ENCODE data around the gene CLCN3.
"Not testable (repeated sequence)": the region's sequence is repeated elsewhere in the genome, so short reads cannot be mapped to it uniquely, and the experiment has no call there.

Gene CLCN3

DNA sequence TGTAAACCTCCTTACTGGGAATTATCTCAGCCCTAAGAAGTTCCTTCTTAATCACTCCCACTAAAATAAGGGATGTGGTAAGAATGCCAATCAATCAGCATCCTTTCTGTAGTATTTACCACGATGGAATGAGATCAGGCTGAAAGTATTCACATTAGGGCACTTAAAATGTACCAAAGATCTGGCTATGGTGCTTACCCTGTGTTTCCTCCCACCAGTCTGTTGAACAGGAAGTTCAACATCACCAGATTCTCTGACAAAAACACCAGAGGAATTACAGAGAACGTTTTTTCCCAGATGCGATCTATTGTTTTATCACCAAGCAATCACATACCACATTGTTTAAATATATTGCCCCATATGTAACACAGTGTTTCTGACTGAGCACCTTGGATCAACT, 2.1 kb upstream of the CLCN3 start:
- no peak overlapping the region for H3K4me3 ChIP-seq (ENCODE audit: low read depth, low read length)
- TF ChIP-seq CTCF (IDR thresholded peaks at IDR 0.05; ENCODE audit: borderline replicate concordance, insufficient read depth, low read depth, low read length), result no peak

GRCh38 chr4:169618986-169619385, 1.4 kb upstream of the CLCN3 start:
- H3K4me3 ChIP-seq (ENCODE audit: low read depth, low read length), result no peak overlapping the region

GRCh38 chr4:169619518-169619957, 840 bp upstream of the CLCN3 start:
- peak; percentile 45; the same call in 1 of the 2 replicates for TF ChIP-seq CTCF (IDR thresholded peaks at IDR 0.05; ENCODE audit: borderline replicate concordance, insufficient read depth, low read depth, low read length)
- peak overlapping the region; percentile 55 for H3K4me3 ChIP-seq (ENCODE audit: low read depth, low read length)

More at GRCh38 chr4:169618986-169619385, 1.4 kb upstream of the CLCN3 start:
- no peak for TF ChIP-seq CTCF (IDR thresholded peaks at IDR 0.05; ENCODE audit: borderline replicate concordance, insufficient read depth, low read depth, low read length)

DNA sequence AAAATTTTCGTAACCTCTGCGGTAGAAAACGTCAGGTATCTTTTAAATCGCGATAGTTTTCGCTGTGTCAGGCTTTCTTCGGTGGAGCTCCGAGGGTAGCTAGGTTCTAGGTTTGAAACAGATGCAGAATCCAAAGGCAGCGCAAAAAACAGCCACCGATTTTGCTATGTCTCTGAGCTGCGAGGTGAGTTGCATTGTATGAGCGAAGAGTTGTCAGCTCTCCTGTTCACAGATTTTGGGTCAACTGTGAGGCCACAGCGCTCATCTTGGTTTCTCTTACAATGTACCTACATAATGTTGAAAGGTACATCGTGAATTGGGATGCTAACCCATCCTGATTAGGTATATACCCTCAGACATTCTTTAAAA, 486 bp downstream of the CLCN3 start:
- no peak for TF ChIP-seq CTCF (IDR thresholded peaks at IDR 0.05; ENCODE audit: borderline replicate concordance, insufficient read depth, low read depth, low read length)
- peak overlapping the region; percentile 55 for H3K4me3 ChIP-seq (ENCODE audit: low read depth, low read length)

DNA sequence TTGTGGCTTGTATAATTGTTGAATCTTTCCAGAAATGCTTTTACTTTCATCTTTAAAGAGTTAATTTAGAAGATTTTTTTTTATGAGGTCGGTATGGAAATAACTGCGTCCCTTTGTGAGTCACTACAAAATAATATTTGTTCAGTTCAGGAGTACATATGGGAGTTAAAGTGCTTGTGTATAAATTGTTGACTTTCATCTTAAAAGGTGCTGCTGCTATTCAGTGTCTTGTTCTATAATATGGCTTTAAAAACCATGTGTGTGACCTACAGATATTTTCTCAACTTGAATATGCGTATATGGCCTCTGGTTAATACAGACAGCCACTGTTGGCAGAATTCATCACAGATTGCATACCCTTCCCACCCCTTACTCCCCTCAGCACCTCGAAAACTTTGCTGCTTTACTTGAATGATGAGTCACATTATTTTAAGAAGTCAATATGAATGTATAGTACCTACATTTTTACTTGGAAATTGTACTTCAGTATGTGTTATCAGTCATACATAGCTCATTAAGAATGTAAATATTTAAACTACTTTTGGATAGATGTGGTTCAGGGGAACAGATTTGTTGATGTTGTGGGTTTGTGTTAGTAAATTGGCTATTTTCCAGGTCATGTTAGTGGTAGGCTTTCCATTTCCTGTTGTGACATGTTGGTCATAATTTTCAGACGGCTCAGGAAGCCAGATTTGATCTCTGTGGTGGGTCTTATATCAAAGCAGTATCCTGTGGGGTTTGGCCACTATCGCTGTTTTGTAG, 1.5 kb downstream of the CLCN3 start:
- no peak for TF ChIP-seq CTCF (IDR thresholded peaks at IDR 0.05; ENCODE audit: borderline replicate concordance, insufficient read depth, low read depth, low read length)
- peak overlapping the region; percentile 21 for H3K4me3 ChIP-seq (ENCODE audit: low read depth, low read length)

GRCh38 chr4:169622566-169622965, 2.2 kb downstream of the CLCN3 start:
- H3K4me3 ChIP-seq (ENCODE audit: low read depth, low read length), result no peak overlapping the region
- no peak for TF ChIP-seq CTCF (IDR thresholded peaks at IDR 0.05; ENCODE audit: borderline replicate concordance, insufficient read depth, low read depth, low read length)

GRCh38 chr4:169624012-169624411, 3.6 kb downstream of the CLCN3 start:
- not testable (repeated sequence) for H3K4me3 ChIP-seq (ENCODE audit: low read depth, low read length)
